22Rv1 (cell line): ENCODE data around the gene SP140.
"Not testable (repeated sequence)": the region's sequence is repeated elsewhere in the genome, so short reads cannot be mapped to it uniquely, and the experiment has no call there.

Source experiments
- ZFX ChIP-seq: fragments of 450-650 bp; IDR thresholded peaks from 2 replicates; pipeline ENCODE4 v1.6.1; 2017; ENCODE audit warnings: antibody characterized with exemption, borderline replicate concordance
- TF ChIP-seq, protein P1 (sequence below): fragments of 450-650 bp; IDR thresholded peaks from 2 replicates; pipeline ENCODE4 v1.5.1; 2017; ENCODE audit warnings: mild to moderate bottlenecking

DNA sequence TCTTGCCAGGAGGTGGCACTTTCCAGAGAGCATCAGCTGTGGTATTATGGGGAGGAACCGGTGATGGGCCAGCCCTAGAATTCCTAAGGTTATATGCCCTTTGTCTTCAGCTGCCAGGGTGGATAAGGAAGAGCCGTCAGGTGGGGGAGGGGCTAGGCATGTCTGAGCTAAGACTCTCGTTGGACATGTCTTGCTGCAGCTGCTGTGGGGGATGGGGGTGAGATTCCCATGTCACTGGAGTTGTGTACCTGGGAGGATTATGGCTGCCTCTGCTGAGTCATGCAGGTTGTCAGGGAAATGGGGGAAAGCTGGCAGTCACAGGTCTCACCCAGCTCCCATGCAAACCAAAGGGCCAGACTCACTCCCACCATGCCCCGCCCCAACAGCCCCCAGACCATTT is 39.4 kb downstream of the SP140 start:
- TF ChIP-seq ZFX: not testable (repeated sequence)
- TF ChIP-seq, protein P1, sequence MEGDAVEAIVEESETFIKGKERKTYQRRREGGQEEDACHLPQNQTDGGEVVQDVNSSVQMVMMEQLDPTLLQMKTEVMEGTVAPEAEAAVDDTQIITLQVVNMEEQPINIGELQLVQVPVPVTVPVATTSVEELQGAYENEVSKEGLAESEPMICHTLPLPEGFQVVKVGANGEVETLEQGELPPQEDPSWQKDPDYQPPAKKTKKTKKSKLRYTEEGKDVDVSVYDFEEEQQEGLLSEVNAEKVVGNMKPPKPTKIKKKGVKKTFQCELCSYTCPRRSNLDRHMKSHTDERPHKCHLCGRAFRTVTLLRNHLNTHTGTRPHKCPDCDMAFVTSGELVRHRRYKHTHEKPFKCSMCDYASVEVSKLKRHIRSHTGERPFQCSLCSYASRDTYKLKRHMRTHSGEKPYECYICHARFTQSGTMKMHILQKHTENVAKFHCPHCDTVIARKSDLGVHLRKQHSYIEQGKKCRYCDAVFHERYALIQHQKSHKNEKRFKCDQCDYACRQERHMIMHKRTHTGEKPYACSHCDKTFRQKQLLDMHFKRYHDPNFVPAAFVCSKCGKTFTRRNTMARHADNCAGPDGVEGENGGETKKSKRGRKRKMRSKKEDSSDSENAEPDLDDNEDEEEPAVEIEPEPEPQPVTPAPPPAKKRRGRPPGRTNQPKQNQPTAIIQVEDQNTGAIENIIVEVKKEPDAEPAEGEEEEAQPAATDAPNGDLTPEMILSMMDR: not testable (repeated sequence)
